ENCODE data around the gene CACNA2D4.

DNA sequence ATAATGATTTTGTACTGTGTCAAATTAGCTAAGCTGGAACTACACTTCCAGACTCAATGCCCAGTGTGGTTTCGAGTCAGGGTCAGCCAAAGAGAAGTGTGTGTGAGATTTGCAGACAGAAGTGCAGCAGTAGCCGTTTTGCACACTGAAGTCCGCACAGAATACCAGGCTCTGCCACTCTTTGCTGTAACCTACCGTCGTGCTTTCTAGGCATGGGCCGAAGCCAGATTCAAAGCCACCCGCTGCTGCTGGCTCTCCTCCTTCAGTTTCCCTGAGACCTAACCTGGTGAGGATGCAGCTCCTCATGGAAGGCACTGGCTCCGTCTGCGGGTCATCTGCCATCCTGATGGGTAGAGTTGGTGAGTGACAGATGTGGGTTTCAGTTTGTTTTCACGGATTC is 49.3 kb downstream of the CACNA2D4 start:
- TF ChIP-seq POLR2AphosphoS5 (IDR thresholded peaks at IDR 0.05) = no peak
- TF ChIP-seq, protein P1, sequence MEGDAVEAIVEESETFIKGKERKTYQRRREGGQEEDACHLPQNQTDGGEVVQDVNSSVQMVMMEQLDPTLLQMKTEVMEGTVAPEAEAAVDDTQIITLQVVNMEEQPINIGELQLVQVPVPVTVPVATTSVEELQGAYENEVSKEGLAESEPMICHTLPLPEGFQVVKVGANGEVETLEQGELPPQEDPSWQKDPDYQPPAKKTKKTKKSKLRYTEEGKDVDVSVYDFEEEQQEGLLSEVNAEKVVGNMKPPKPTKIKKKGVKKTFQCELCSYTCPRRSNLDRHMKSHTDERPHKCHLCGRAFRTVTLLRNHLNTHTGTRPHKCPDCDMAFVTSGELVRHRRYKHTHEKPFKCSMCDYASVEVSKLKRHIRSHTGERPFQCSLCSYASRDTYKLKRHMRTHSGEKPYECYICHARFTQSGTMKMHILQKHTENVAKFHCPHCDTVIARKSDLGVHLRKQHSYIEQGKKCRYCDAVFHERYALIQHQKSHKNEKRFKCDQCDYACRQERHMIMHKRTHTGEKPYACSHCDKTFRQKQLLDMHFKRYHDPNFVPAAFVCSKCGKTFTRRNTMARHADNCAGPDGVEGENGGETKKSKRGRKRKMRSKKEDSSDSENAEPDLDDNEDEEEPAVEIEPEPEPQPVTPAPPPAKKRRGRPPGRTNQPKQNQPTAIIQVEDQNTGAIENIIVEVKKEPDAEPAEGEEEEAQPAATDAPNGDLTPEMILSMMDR (IDR thresholded peaks at IDR 0.05) = no peak

All from sigmoid colon (tissue), 4 donors.